ENCODE data around the gene TNFRSF12A. TPM values are rescaled to one million over a fixed set of nuclear protein-coding genes. Genes with fewer than 3 reads are reported as not detected.
A peak's percentile ranks its signal among the peaks of the same experiment; 100 is the strongest.

Gene TNFRSF12A
- total and polyA plus RNA-seq, 7 experiments from 2014 or later, result 0.57 to 5.9 (median 1.1) TPM; not detected in 2

- Histone ChIP-seq H3K4me3 (ENCODE audit: low read length) (no peak overlapping the region), H3K36me3 (ENCODE audit: control insufficient read depth in 2 of 3, insufficient read depth in 3 of 3, low read length in 3 of 3) (peaks cover 0 to 10% (median 0%) of the 10 kb centered on the region in 3 experiments), H3K4me1 (ENCODE audit: control insufficient read depth in 2 of 2, insufficient read depth in 2 of 2, low read length in 2 of 2) (peaks cover 25 to 46% of the 10 kb centered on the region in 2 donors), H3K9me3 (ENCODE audit: control insufficient read depth in 2 of 3, low read length in 3 of 3) (no peaks in the 10 kb centered on the region), H3K27ac (ENCODE audit: low read depth, low read length) (no peak overlapping the region), H3K27me3 (ENCODE audit: control insufficient read depth in 2 of 2, insufficient read depth in 2 of 2, low read length in 2 of 2) (no peaks in the 10 kb centered on the region)
- ATAC-seq (no peak), DNase-seq (no peak)
- Mint-ChIP-seq H3K27me3 (no peaks in the 10 kb centered on the region), H3K4me3 (peak overlapping the region in 5 of 10 donors; percentile 54 to 94 (median 88)), H3K4me1 (peaks cover 23 to 60% (median 43%) of the 10 kb centered on the region in 7 donors), H3K27ac (peak overlapping the region in 2 of 9 donors; percentile 24 to 93), H3K36me3 (peaks cover 0 to 47% (median 3%) of the 10 kb centered on the region in 5 donors), H3K9me3 (no peaks in the 10 kb centered on the region)
- POLR2A ChIA-PET, result interaction anchor here (0.5 to 1.7 kb wide), 3 partner anchors 9 to 112 kb away, joined by 3 to 7 read pairs (median 5); no protein-coding TSS in a partner anchor
- CTCF ChIA-PET, result interaction anchor here (0.7 to 13.9 kb wide), 3 partner anchors 28 to 606 kb away, joined by 3 to 244 read pairs (median 4); partner anchors contain the start of gene ZNF213
- intact Hi-C loops (cut with micrococcal nuclease), result no loop called here
These were observed 36.4 kb downstream of the TNFRSF12A start for GRCh38 chr16:3056336-3057180.

DNA sequence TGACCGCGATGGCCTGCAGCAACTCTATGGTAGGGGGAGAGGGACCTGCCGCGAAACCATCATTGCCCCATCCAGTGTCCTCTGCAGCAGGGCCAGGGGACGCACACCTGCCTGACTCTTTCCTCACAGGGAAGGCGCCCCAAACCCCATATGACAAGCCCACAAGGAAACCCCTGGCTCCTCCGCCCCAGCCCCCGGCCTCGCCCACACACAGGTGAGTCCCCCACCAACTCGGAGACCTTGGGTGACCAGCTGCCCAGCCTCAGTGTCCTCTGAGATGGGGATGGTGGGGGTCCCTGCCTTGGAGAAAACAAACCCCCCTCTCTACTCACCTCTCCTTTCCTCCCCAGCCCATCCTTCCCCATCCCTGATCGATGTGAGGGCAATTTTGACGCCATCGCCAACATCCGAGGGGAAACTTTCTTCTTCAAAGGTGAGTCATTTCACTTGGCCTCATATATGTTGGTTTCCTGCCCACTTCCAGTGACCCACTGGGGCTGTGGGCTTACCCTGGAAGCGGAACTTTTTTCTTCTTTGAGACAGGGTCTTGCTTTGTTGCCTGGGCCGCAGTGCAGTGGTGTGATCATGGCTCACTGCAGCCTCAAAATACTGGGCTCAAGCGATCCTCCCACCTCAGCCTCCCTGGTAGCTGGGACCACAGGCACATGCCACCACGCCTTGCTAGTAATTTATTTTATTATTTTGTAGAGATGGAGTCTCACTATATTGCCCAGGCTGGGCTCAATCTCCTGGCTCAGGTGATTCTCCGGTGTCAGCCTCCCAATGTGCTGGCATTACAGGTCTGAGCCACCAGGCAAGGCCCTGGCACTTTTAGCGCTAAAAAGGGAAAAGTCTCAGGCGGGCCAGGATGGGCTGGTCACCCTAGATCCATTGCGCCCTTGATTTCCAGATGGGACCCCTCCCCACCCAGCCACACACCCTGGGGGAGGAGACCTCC is 37.3 kb downstream of the TNFRSF12A start:
- ChIA-PET POLR2A (interaction anchor here (1.0 to 10.4 kb wide), 14 partner anchors 10 to 111 kb away, joined by 3 to 182 read pairs (median 6); partner anchors contain the start of gene ZNF213), CTCF (interaction anchor here (0.8 to 13.9 kb wide), 9 partner anchors 10 to 101 kb away, joined by 3 to 244 read pairs (median 9); partner anchors contain the start of gene ZNF213)
- Mint-ChIP-seq H3K36me3 (peaks cover 0 to 45% (median 3%) of the 10 kb centered on the region in 5 donors), H3K27me3 (no peaks in the 10 kb centered on the region), H3K27ac (peak overlapping the region in 4 of 9 donors; percentile 24 to 93 (median 40)), H3K4me3 (peak overlapping the region in 8 of 10 donors; percentile 21 to 94 (median 68)), H3K9me3 (no peaks in the 10 kb centered on the region), H3K4me1 (peaks cover 30 to 58% (median 42%) of the 10 kb centered on the region in 7 donors)
- H3K4me1 ChIP-seq (ENCODE audit: control insufficient read depth in 2 of 2, insufficient read depth in 2 of 2, low read length in 2 of 2), result peaks cover 25 to 46% of the 10 kb centered on the region in 2 donors
- peaks cover 0 to 10% (median 0%) of the 10 kb centered on the region in 3 experiments for H3K36me3 ChIP-seq (ENCODE audit: control insufficient read depth in 2 of 3, insufficient read depth in 3 of 3, low read length in 3 of 3)
- DNase-seq (no peak), ATAC-seq (no peak)
- intact Hi-C loops (cut with micrococcal nuclease), result loop anchor here (1.0 to 2.0 kb wide), 5 partner anchors 17 to 101 kb away; no protein-coding TSS in a partner anchor
- no peaks in the 10 kb centered on the region for H3K9me3 ChIP-seq (ENCODE audit: control insufficient read depth in 2 of 3, low read length in 3 of 3)
- H3K27me3 ChIP-seq (ENCODE audit: control insufficient read depth in 2 of 2, insufficient read depth in 2 of 2, low read length in 2 of 2), result no peaks in the 10 kb centered on the region
- H3K4me3 ChIP-seq (ENCODE audit: low read length), result no peak overlapping the region
- H3K27ac ChIP-seq (ENCODE audit: low read depth, low read length), result no peak overlapping the region

GRCh38 chr16:3058139-3059030 is 38.2 kb downstream of the TNFRSF12A start:
- ChIA-PET POLR2A (interaction anchor here (0.6 to 10.4 kb wide), 20 partner anchors 10 to 253 kb away, joined by 3 to 182 read pairs (median 4); partner anchors contain the start of gene ZNF213), CTCF (interaction anchor here (0.8 to 13.9 kb wide), 21 partner anchors 9 to 113 kb away, joined by 3 to 244 read pairs (median 4); partner anchors contain the start of gene ZNF213)
- Mint-ChIP-seq H3K4me3 (peak overlapping the region; percentile 79 to 95 (median 88)), H3K9me3 (peaks cover 0 to 2% (median 0%) of the 10 kb centered on the region in 11 donors), H3K27ac (peak overlapping the region in 8 of 9 donors; percentile 38 to 93 (median 84)), H3K36me3 (peaks cover 0 to 48% (median 3%) of the 10 kb centered on the region in 5 donors), H3K4me1 (peaks cover 34 to 62% (median 48%) of the 10 kb centered on the region in 7 donors), H3K27me3 (no peaks in the 10 kb centered on the region)
- peak; percentile 65 for ATAC-seq
- Histone ChIP-seq H3K9me3 (ENCODE audit: control insufficient read depth in 2 of 3, low read length in 3 of 3) (no peaks in the 10 kb centered on the region), H3K36me3 (ENCODE audit: control insufficient read depth in 2 of 3, insufficient read depth in 3 of 3, low read length in 3 of 3) (peaks cover 0 to 10% (median 0%) of the 10 kb centered on the region in 3 experiments), H3K4me1 (ENCODE audit: control insufficient read depth in 2 of 2, insufficient read depth in 2 of 2, low read length in 2 of 2) (peaks cover 25 to 46% of the 10 kb centered on the region in 2 donors), H3K27ac (ENCODE audit: low read depth, low read length) (peak overlapping the region; percentile 89), H3K27me3 (ENCODE audit: control insufficient read depth in 2 of 2, insufficient read depth in 2 of 2, low read length in 2 of 2) (no peaks in the 10 kb centered on the region), H3K4me3 (ENCODE audit: low read length) (peak overlapping the region; percentile 77)
- peak in 4 of 9 donors; percentile 42 to 61 (median 52) for DNase-seq
- intact Hi-C loops (cut with micrococcal nuclease), result loop anchor here (1.0 to 2.0 kb wide), 12 partner anchors 16 to 108 kb away; no protein-coding TSS in a partner anchor

DNA sequence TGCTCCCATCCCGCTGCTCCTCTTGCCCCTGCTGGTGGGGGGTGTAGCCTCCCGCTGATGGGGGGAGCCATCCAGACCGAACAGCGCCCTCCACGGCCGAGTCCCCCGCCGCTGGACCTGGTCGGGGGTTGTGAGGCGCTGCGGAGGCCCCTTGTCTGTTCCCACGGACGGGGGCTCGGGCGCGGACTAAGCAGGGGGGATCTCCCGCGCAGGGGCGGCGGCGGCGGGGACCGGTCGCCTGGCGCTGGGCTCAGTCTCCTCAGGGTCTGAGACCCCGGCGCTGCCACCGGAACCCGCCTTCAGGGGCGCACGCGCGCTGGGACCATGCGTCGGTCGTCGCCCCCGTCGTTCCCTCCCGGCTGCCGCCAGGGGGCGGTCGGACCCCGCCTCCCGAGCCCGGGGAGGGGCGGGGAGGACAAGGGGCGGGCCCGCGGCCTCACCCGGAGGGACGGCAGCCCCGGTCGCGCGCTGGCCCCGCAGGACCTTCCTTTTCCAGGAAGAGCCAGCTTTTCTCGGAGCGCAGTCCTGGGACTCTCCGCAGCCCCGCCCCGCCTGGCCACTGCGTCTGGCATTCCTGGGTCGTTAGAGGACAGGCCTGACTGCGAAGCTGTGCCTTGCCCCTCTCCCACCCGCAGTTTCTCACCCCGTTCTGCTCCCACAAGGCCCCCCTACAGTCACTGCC is 39.0 kb downstream of the TNFRSF12A start:
- CTCF ChIA-PET, result interaction anchor here (0.8 to 13.9 kb wide), 32 partner anchors 10 to 113 kb away, joined by 3 to 244 read pairs (median 4); partner anchors contain the start of gene ZNF213
- Mint-ChIP-seq H3K27me3 (no peaks in the 10 kb centered on the region), H3K27ac (peak overlapping the region in 8 of 9 donors; percentile 72 to 91 (median 85)), H3K4me1 (peaks cover 39 to 63% (median 47%) of the 10 kb centered on the region in 7 donors), H3K36me3 (peaks cover 0 to 47% (median 0%) of the 10 kb centered on the region in 5 donors), H3K4me3 (peak overlapping the region; percentile 79 to 95 (median 88)), H3K9me3 (peaks cover 0 to 6% (median 0%) of the 10 kb centered on the region in 11 donors)
- Histone ChIP-seq H3K4me1 (ENCODE audit: control insufficient read depth in 2 of 2, insufficient read depth in 2 of 2, low read length in 2 of 2) (peaks cover 25 to 46% of the 10 kb centered on the region in 2 donors), H3K9me3 (ENCODE audit: control insufficient read depth in 2 of 3, low read length in 3 of 3) (no peaks in the 10 kb centered on the region), H3K4me3 (ENCODE audit: low read length) (peak overlapping the region; percentile 77), H3K27ac (ENCODE audit: low read depth, low read length) (peak overlapping the region; percentile 89), H3K27me3 (ENCODE audit: control insufficient read depth in 2 of 2, insufficient read depth in 2 of 2, low read length in 2 of 2) (no peaks in the 10 kb centered on the region), H3K36me3 (ENCODE audit: control insufficient read depth in 2 of 3, insufficient read depth in 3 of 3, low read length in 3 of 3) (peaks cover 0 to 5% (median 0%) of the 10 kb centered on the region in 3 experiments)
- intact Hi-C loops (cut with micrococcal nuclease), result loop anchor here (1.0 to 2.0 kb wide), 10 partner anchors 16 to 107 kb away; no protein-coding TSS in a partner anchor
- ATAC-seq (peak; percentile 95), DNase-seq (peak; percentile 76 to 97 (median 89))
- POLR2A ChIA-PET, result interaction anchor here (0.5 to 10.4 kb wide), 28 partner anchors 10 to 300 kb away, joined by 3 to 182 read pairs (median 4); partner anchors contain the start of genes HCFC1R1, THOC6 and ZNF213
